ENCODE data around the gene TK2.
"Not testable (repeated sequence)": the region's sequence is repeated elsewhere in the genome, so short reads cannot be mapped to it uniquely, and the experiment has no call there.

Gene TK2

GRCh38 chr16:66466636-66467035 lies 83.3 kb downstream of the TK2 start:
- not testable (repeated sequence) for DNase-seq (ENCODE audit: low read depth)

GRCh38 chr16:66465946-66466345 lies 84.0 kb downstream of the TK2 start:
- not testable (repeated sequence) for DNase-seq (ENCODE audit: low read depth)

GRCh38 chr16:66462912-66463311 lies 87.0 kb downstream of the TK2 start:
- no peak for DNase-seq (ENCODE audit: low read depth)

DNA sequence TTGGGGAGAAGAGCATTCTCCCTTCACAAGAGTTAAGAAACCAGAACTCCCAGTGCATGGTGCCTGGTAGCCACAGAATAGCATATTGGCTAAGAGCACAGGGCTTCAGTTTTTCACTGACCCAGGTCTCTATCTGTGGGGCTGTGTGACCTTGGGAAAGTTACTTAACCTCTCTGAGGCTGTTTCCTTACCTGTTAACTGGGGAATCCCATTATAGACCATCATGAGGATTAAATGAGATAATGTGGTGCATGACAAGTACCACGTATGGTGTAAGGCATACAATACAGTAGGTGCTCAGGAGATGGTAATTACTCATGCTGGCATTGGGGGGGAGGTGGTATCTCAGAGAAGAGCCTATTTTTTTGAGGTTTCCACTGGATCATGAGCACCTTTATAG lies 89.2 kb downstream of the TK2 start:
- no peak for DNase-seq (ENCODE audit: low read depth)

DNA sequence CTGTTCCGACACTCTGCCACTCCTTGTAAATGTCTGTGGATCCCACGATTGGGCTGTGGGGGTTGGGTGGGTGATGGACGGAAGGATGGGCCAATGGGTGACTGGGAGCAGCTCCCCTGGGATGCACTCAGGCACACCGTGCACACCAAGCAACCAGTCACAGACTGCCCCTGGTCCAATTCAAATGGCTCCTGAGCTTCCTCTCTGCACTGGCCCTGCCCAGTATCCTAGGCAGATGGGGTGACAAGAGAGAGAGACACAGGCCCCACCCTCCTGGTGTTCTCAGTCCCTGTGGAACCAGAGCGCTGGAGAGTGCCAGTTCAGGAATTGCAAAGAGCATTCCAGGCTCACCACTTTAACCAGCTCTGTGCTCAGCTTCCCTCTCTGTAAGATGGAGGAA lies 90.0 kb downstream of the TK2 start:
- DNase-seq (ENCODE audit: low read depth), result no peak

- no peak for DNase-seq (ENCODE audit: low read depth)
Measured at GRCh38 chr16:66458853-66459252, 91.1 kb downstream of the TK2 start.

GRCh38 chr16:66458292-66458691 lies 91.6 kb downstream of the TK2 start:
- no peak for DNase-seq (ENCODE audit: low read depth)

Data from activated T-helper 1 cell treated with Interleukin-2 at 50 U/mL for 16 hours (primary cell).